SIG-M5 (cell line): Measurements from ENCODE around the gene SKIC2.
"Not testable (repeated sequence)": the region's sequence is repeated elsewhere in the genome, so short reads cannot be mapped to it uniquely, and the experiment has no call there.

Source experiments
- DNase-seq: peaks from one replicate; lab custom pipeline; 2025; lab: John Stamatoyannopoulos, UW

The SKIC2 gene

GRCh38 chr6:31969712-31970603 lies 11.0 kb downstream of the SKIC2 start:
- no peak for DNase-seq

GRCh38 chr6:31970604-31971271 lies 11.8 kb downstream of the SKIC2 start:
- DNase-seq, result no peak

- DNase-seq, result no peak
Observed at GRCh38 chr6:31971279-31971992, 12.5 kb downstream of the SKIC2 start.

GRCh38 chr6:31971993-31972708 lies 13.2 kb downstream of the SKIC2 start, which contains the start of gene DXO:
TSS of gene DXO (minus strand) at chr6:31972138. CDS start at chr6:31971675, 463 bp downstream.
- DNase-seq, result peak; percentile 85

GRCh38 chr6:31972709-31973350 lies 13.9 kb downstream of the SKIC2 start:
- no peak for DNase-seq

GRCh38 chr6:31976065-31976464 lies 17.1 kb downstream of the SKIC2 start:
- not testable (repeated sequence) for DNase-seq

- DNase-seq, result no peak
Observed at GRCh38 chr6:31977816-31978431, 18.9 kb downstream of the SKIC2 start.

GRCh38 chr6:31978831-31979230 lies 19.9 kb downstream of the SKIC2 start:
- DNase-seq, result no peak

- DNase-seq, result no peak
Observed at GRCh38 chr6:31979238-31979898, 20.4 kb downstream of the SKIC2 start.

GRCh38 chr6:31980195-31980876 lies 21.4 kb downstream of the SKIC2 start:
- DNase-seq, result not testable (repeated sequence)

GRCh38 chr6:31980998-31981397 lies 22.0 kb downstream of the SKIC2 start:
- DNase-seq, result not testable (repeated sequence)

GRCh38 chr6:31981744-31982143 lies 22.8 kb downstream of the SKIC2 start, which contains the start of gene C4A:
TSS of gene C4A (plus strand) at chr6:31982057. CDS start at chr6:31982108, 51 bp downstream.
- DNase-seq, result not testable (repeated sequence)

GRCh38 chr6:31989363-31989762 lies 30.4 kb downstream of the SKIC2 start:
- not testable (repeated sequence) for DNase-seq

- not testable (repeated sequence) for DNase-seq
Observed at GRCh38 chr6:31994421-31994820, 35.4 kb downstream of the SKIC2 start.

GRCh38 chr6:31996385-31996784 lies 37.4 kb downstream of the SKIC2 start:
- DNase-seq, result not testable (repeated sequence)

- not testable (repeated sequence) for DNase-seq
Observed at GRCh38 chr6:32002546-32003268, 43.7 kb downstream of the SKIC2 start.

- not testable (repeated sequence) for DNase-seq
Observed at GRCh38 chr6:32003301-32003700, 44.3 kb downstream of the SKIC2 start.

- DNase-seq, result not testable (repeated sequence)
Observed at GRCh38 chr6:32004393-32004792, 45.4 kb downstream of the SKIC2 start.
